Ramos (cell line): ENCODE data around the gene BSND.

Source experiments
- in situ Hi-C: fragments of 300-500 bp; cut with MboI; formaldehyde crosslinking; loops from one replicate; pipeline ENCODE4 v1.14.3; 2022; ENCODE audit warnings: low sequenced_read_pairs; ENCODE audit not compliant: unreplicated experiment

Gene BSND

DNA sequence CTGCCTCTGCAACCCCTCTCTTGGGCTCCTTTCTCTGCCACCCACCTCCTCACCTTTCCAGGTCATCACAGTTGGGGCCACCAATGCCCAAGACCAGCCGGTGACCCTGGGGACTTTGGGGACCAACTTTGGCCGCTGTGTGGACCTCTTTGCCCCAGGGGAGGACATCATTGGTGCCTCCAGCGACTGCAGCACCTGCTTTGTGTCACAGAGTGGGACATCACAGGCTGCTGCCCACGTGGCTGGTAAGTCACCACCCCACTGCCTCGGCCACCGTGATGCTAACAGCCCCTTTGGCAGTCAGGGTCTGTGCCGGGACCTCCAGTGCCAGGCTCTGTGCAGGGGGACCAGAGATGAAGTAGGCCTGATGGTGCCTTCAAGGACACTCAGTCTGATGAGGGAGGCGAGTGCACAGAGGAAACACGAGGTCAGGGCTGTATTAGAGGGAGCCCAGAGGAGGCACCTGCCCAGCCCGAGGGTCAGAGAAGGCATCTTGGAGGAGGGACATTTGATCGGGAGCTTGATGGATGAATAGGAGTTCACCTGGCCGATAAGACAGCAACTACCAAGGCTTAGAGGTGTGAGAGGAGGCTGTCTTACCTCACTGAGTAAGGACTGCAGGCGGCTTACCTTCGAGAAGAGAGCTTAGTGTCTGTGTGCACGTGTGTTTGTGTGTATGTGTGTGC, 58.7 kb downstream of the BSND start:
- in situ Hi-C loops, result no loop called here

DNA sequence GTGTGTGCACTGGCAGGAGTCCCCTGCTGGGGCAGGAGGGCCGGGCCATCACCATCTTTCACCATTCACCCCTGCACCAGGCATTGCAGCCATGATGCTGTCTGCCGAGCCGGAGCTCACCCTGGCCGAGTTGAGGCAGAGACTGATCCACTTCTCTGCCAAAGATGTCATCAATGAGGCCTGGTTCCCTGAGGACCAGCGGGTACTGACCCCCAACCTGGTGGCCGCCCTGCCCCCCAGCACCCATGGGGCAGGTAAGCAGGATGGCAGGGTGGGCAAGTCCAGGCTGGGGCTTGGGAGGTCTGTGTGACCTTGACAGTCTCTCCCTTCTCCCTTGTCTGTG, 59.2 kb downstream of the BSND start:
- in situ Hi-C loops, result no loop called here

DNA sequence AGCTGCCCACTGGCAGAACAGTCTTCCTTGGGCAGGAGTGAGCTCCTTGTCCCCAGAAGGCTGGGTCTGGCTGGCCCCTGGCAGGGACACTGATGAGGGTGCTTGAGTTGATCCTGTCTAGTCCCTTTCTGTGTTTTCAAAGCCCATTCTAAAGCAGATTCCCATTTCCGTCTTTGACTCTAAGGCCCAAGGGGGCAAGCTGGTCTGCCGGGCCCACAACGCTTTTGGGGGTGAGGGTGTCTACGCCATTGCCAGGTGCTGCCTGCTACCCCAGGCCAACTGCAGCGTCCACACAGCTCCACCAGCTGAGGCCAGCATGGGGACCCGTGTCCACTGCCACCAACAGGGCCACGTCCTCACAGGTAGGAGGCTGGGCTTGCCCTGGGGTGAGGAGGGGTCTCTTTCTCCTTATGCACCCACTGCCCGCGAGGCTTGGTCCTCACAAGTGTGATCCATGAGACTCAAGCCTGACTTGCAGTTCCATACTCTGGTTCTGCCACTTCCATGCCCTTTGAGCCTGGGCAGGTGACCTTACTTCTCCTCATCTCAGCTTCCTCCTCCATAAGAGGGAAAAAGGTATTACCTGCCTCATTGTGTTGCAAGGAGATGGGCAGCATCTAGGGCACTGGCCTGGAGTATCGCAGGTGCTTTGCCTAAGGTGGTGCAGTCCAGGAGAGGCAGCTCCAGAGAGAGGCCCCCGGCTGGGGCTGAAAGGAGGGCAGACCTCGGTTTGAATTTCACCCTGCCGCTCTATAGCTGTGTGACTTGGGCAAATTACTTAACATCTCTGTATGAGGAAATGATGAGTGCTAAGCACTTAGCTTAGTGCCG, 60.8 kb downstream of the BSND start:
- in situ Hi-C loops, result no loop called here

GRCh38 chr1:55060133-55060999, 61.6 kb downstream of the BSND start:
- in situ Hi-C loops, result no loop called here

- in situ Hi-C loops, result no loop called here
These were observed 62.4 kb downstream of the BSND start for GRCh38 chr1:55061000-55061705.
